SK-N-SH (cell line): ENCODE measurements around the gene GPR107. TPM values are rescaled to one million over a fixed set of nuclear protein-coding genes. Genes with fewer than 3 reads are reported as not detected.

Experiments
- CTCF ChIA-PET: fragments of 300-600, 350-600 bp; formaldehyde crosslinking; extraction: SDS; loops from one replicate; lab custom pipeline; 2021; lab: Yijun Ruan, JAX
- POLR2A ChIA-PET: fragments of 350-600 bp; sonication (Branson Sonifier 250); formaldehyde crosslinking; extraction: SDS; loops from one replicate; lab custom pipeline; 2020; ENCODE audit warnings: antibody characterized with exemption, inconsistent platforms; lab: Yijun Ruan, JAX
- DNase-seq: peaks from one replicate; pipeline ENCODE4 v3.0.0; 2012
- H2AFZ ChIP-seq: fragments of 200-600 bp; sonication (generic); 2 replicates; pipeline ENCODE4 v1.8.1; 2016; ENCODE audit warnings: antibody characterized with exemption, mild to moderate bottlenecking, low read depth
- H3F3A ChIP-seq: fragments of 200-600 bp; sonication (generic); replicated peaks from 2 replicates; pipeline ENCODE3; 2016; ENCODE audit warnings: antibody characterized with exemption, mild to moderate bottlenecking; ENCODE audit not compliant: insufficient read depth
- H3K27ac ChIP-seq, 2 experiments: fragments of 200-500 bp in 1 of 2; fragments of 200-600 bp in 1 of 2; sonication (Bioruptor generic) in 1 of 2; sonication (generic), shearing (Covaris generic) in 1 of 2; 2 replicates each; pipeline versions ENCODE4 v1.5.1 to v1.6.1; 2014 to 2016; ENCODE audit warnings: low read depth in 2 of 2, inconsistent platforms in 1 of 2, low read length in 1 of 2, mild to moderate bottlenecking in 1 of 2, mixed read lengths in 1 of 2
- H3K27me3 ChIP-seq: fragments of 200-600 bp; sonication (generic), shearing (Covaris generic); 2 replicates; pipeline ENCODE4 v1.6.1; 2016; ENCODE audit warnings: mixed run types; ENCODE audit not compliant: insufficient read depth
- H3K36me3 ChIP-seq, 2 experiments: fragments of 200-500 bp in 1 of 2; fragments of 200-600 bp in 1 of 2; sonication (Bioruptor generic) in 1 of 2; sonication (generic) in 1 of 2; replicated peaks in 1 of 2; 2 replicates each; pipeline versions ENCODE3 to v1.5.1; 2014 to 2016; ENCODE audit warnings: low read length in 1 of 2, mild to moderate bottlenecking in 1 of 2; ENCODE audit not compliant: insufficient read depth in 2 of 2, control insufficient read depth in 1 of 2
- H3K4me1 ChIP-seq, 2 experiments: fragments of 200-500 bp in 1 of 2; fragments of 200-600 bp in 1 of 2; sonication (Bioruptor generic) in 1 of 2; sonication (generic), shearing (Covaris generic) in 1 of 2; 2 replicates each; pipeline versions ENCODE4 v1.5.1 to v1.6.1; 2014 to 2016; ENCODE audit warnings: low read depth in 1 of 2, low read length in 1 of 2, mixed run types in 1 of 2; ENCODE audit not compliant: insufficient read depth in 2 of 2, control insufficient read depth in 1 of 2
- H3K4me2 ChIP-seq: fragments of 200-600 bp; sonication (generic), shearing (Covaris generic); 2 replicates; pipeline ENCODE4 v1.6.1; 2017; ENCODE audit warnings: mixed run types
- H3K4me3 ChIP-seq, 2 experiments: fragments of 200-500 bp in 1 of 2; fragments of 200-600 bp in 1 of 2; sonication (Bioruptor generic) in 1 of 2; sonication (generic), shearing (Covaris generic) in 1 of 2; 2 replicates each; pipeline versions ENCODE4 v1.5.1 to v1.8.1; 2014 to 2016; ENCODE audit warnings: low read depth in 2 of 2, inconsistent platforms in 1 of 2, low read length in 1 of 2, mild to moderate bottlenecking in 1 of 2, mixed read lengths in 1 of 2, moderate library complexity in 1 of 2
- H3K79me2 ChIP-seq: fragments of 200-600 bp; sonication (generic); 2 replicates; pipeline ENCODE4 v1.8.1; 2017; ENCODE audit warnings: mild to moderate bottlenecking; ENCODE audit not compliant: insufficient read depth
- H3K9ac ChIP-seq: fragments of 200-600 bp; sonication (generic); 2 replicates; pipeline ENCODE4 v1.6.1; 2017; ENCODE audit warnings: mixed run types
- H3K9me2 ChIP-seq: fragments of 200-600 bp; sonication (generic); 2 replicates; pipeline ENCODE4 v1.6.1; 2017; ENCODE audit warnings: mixed run types
- H3K9me3 ChIP-seq: fragments of 200-600 bp; sonication (generic); 2 replicates; pipeline ENCODE4 v1.6.1; 2017; ENCODE audit warnings: mixed run types, mild to moderate bottlenecking, moderate library complexity
- H4K20me1 ChIP-seq: fragments of 200-600 bp; sonication (generic); 2 replicates; pipeline ENCODE4 v1.6.1; 2017; ENCODE audit warnings: mild to moderate bottlenecking, mixed run types; ENCODE audit not compliant: insufficient read depth
- CTCF ChIP-seq: fragments of 200-600 bp; sonication (generic); IDR thresholded peaks from 2 replicates; pipeline ENCODE4 v1.6.1; 2017; ENCODE audit warnings: antibody characterized with exemption, mild to moderate bottlenecking, moderate library complexity
- EP300 ChIP-seq, 2 experiments: IDR thresholded peaks; 2 replicates each; pipeline versions ENCODE4 v1.4.0 to v1.6.1; 2012; ENCODE audit warnings: borderline replicate concordance in 1 of 2, low read depth in 1 of 2, low read length in 1 of 2
- EZH2phosphoT487 ChIP-seq: fragments of 200-600 bp; sonication (generic); IDR thresholded peaks from 2 replicates; pipeline ENCODE4 v1.6.1; 2017; ENCODE audit warnings: low read depth, mixed run types, mild to moderate bottlenecking, antibody characterized with exemption, moderate library complexity, borderline replicate concordance
- FOSL2 ChIP-seq: IDR thresholded peaks from 2 replicates; pipeline ENCODE4 v1.4.0; 2012; ENCODE audit warnings: low read depth, mild to moderate bottlenecking, moderate library complexity, borderline replicate concordance
- FOXJ3 ChIP-seq: sonication (generic); formaldehyde crosslinking; IDR thresholded peaks from 2 replicates; pipeline ENCODE4 v1.5.1; 2020; ENCODE audit warnings: mild to moderate bottlenecking, missing genetic modification reagents
- FOXM1 ChIP-seq: IDR thresholded peaks from 2 replicates; pipeline ENCODE4 v1.4.0; 2012; ENCODE audit warnings: low read depth, mild to moderate bottlenecking
- GABPA ChIP-seq: IDR thresholded peaks from 2 replicates; pipeline ENCODE4 v1.4.0; 2012; ENCODE audit warnings: low read depth, mild to moderate bottlenecking
- PBX3 ChIP-seq: IDR thresholded peaks from 2 replicates; pipeline ENCODE4; 2012
- POLR2AphosphoS5 ChIP-seq: IDR thresholded peaks from 2 replicates; pipeline ENCODE4 v1.6.1; 2012; ENCODE audit warnings: low read depth, low read length
- RAD21 ChIP-seq: IDR thresholded peaks from 2 replicates; pipeline ENCODE4 v1.6.1; 2012; ENCODE audit warnings: mild to moderate bottlenecking, low read length
- RCOR1 ChIP-seq: fragments of 150-350 bp; IDR thresholded peaks from 2 replicates; pipeline ENCODE4 v1.6.1; 2017; ENCODE audit warnings: antibody characterized with exemption, low read length
- REST ChIP-seq: IDR thresholded peaks from 2 replicates; pipeline ENCODE4 v1.6.1; 2012; ENCODE audit warnings: mild to moderate bottlenecking, low read depth, low read length, moderate library complexity
- RFX5 ChIP-seq: IDR thresholded peaks from 2 replicates; pipeline ENCODE4 v1.6.1; 2012; ENCODE audit warnings: mild to moderate bottlenecking, improper control_type of control experiment, low read length
- RXRA ChIP-seq: IDR thresholded peaks from 2 replicates; pipeline ENCODE4 v1.4.0; 2012; ENCODE audit warnings: low read depth, mild to moderate bottlenecking, borderline replicate concordance
- SIN3A ChIP-seq: IDR thresholded peaks from 2 replicates; pipeline ENCODE4 v1.6.1; 2012; ENCODE audit warnings: low read depth, mild to moderate bottlenecking, low read length, moderate library complexity, borderline replicate concordance
- TAF1 ChIP-seq: IDR thresholded peaks from 2 replicates; pipeline ENCODE4 v1.6.1; 2012; ENCODE audit warnings: low read depth, mild to moderate bottlenecking, low read length, moderate library complexity, borderline replicate concordance
- YY1 ChIP-seq: IDR thresholded peaks from 2 replicates; pipeline ENCODE4 v1.4.0; 2012; ENCODE audit warnings: low read depth, mild to moderate bottlenecking
- WGBS: methylation state at CpG from one replicate; pipeline ENCODE4 v1.1.6; 2017; ENCODE audit warnings: low lambda C conversion rate; 5-methylcytosine and 5-hydroxymethylcytosine counted together
- polyA plus RNA-seq, 3 experiments: library from polyadenylated mRNA; depleted of rRNA; stranded (reverse); fragments of >200 nt; gene quantifications; 2 replicates each; pipeline ENCODE4 v1.2.3, GENCODE V29; 2012

GPR107 gene
- polyA plus RNA-seq, 1 of the 3 experiments (the other 2 are of a cell fraction): 23.0 TPM

DNA sequence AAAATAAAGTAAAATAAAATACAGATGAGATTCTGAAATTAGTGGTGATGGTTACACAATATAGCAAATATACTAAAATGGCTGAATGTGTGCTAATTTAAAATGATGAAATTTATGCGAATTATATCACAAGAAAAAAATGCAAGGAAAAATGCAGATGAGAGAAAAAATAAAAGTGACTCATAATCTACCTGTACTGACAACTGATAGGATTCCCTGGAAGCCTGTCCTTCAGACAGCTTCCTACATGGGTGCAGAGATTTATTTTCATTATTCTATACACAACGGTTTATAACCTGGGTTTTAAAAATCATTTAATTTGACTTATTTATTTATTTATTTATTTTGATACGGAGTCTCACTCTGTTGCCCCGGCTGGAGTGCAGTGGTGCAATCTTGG lies 112.7 kb downstream of the GPR107 start:
- POLR2A ChIA-PET: no interaction called here
- no peaks in the 10 kb centered on the region for H3K9me2 ChIP-seq
- no peaks in the 10 kb centered on the region for H4K20me1 ChIP-seq
- no peak overlapping the region for H3K27ac ChIP-seq
- WGBS: 89% methylated on average over 4 of the region's 4 CpGs
- no peaks in the 10 kb centered on the region for H3K27me3 ChIP-seq
- DNase-seq: no peak
- no peaks in the 10 kb centered on the region for H3K36me3 ChIP-seq
- H3K4me3 ChIP-seq: no peak overlapping the region
- H3K4me1 ChIP-seq: peaks cover 1 to 2% of the 10 kb centered on the region in 2 experiments; a peak in 1 of 4 replicates
- CTCF ChIA-PET: interaction anchor here (0.9 to 1.7 kb wide), 4 partner anchors 18 to 59 kb away, joined by 3 to 5 read pairs (median 3); no protein-coding TSS in a partner anchor
- no peaks in the 10 kb centered on the region for H3K79me2 ChIP-seq
- no peaks in the 10 kb centered on the region for H3K9me3 ChIP-seq
- TF ChIP-seq RAD21 (no peak), TAF1 (no peak), EZH2phosphoT487 (no peak), REST (no peak), CTCF (no peak), RFX5 (no peak), YY1 (no peak), FOXM1 (no peak), FOXJ3 (CRISPR knock-in tag) (no peak), EP300 (IDR thresholded peaks at IDR 0.05; ENCODE audit: borderline replicate concordance in 1 of 2, low read depth in 1 of 2, low read length in 1 of 2) (no peak), GABPA (no peak), PBX3 (no peak), SIN3A (no peak), FOSL2 (no peak), RXRA (no peak), POLR2AphosphoS5 (no peak), RCOR1 (no peak)
- no peak overlapping the region for H3K9ac ChIP-seq
- H3F3A ChIP-seq: peaks cover 4% of the 10 kb centered on the region
- no peak overlapping the region for H3K4me2 ChIP-seq
- no peak overlapping the region for H2AFZ ChIP-seq
